Measurements from ENCODE around the gene RTP4. TPM values are rescaled to one million over a fixed set of nuclear protein-coding genes. Genes with fewer than 3 reads are reported as not detected.

The RTP4 gene
- polyA plus RNA-seq, 3 donors, result 1.7 to 6.6 (median 3.3) TPM

GRCh38 chr3:187398955-187399354 is 30.8 kb downstream of the RTP4 start:
- H3K9me3 ChIP-seq (replicated peaks in 1 of 2; ENCODE audit: control insufficient read depth in 1 of 2, insufficient read depth in 1 of 2, low read length in 2 of 2), result no peaks in the 10 kb centered on the region
- no peaks in the 10 kb centered on the region for H3K36me3 ChIP-seq (replicated peaks in 1 of 2; ENCODE audit: control insufficient read depth in 1 of 2, insufficient read depth in 2 of 2, low read length in 2 of 2)
- H3K9me3 Mint-ChIP-seq, result peaks cover 0 to 5% (median 0%) of the 10 kb centered on the region in 7 donors
- intact Hi-C loops (cut with micrococcal nuclease), result no loop called here
- H3K36me3 Mint-ChIP-seq, result no peaks in the 10 kb centered on the region
- H3K9ac ChIP-seq (ENCODE audit: insufficient read depth, low read length, poor library complexity, severe bottlenecking), result no peak overlapping the region
- H3K27ac Mint-ChIP-seq, result no peak overlapping the region
- H3K27ac ChIP-seq (ENCODE audit: low read depth in 1 of 2, low read length in 2 of 2), result no peak overlapping the region
- H3K79me2 ChIP-seq (ENCODE audit: insufficient read depth, low read length), result no peaks in the 10 kb centered on the region
- H3K4me2 ChIP-seq (replicated peaks; ENCODE audit: extremely low read depth, low read length, poor library complexity, severe bottlenecking), result no peak overlapping the region
- H3K4me1 ChIP-seq (ENCODE audit: control insufficient read depth in 1 of 2, insufficient read depth in 2 of 2, low read length in 2 of 2), result no peaks in the 10 kb centered on the region
- no peak for TF ChIP-seq CTCF (IDR thresholded peaks at IDR 0.05)
- peaks cover 0 to 7% (median 5%) of the 10 kb centered on the region in 3 donors for H3K27me3 Mint-ChIP-seq (ENCODE audit: low read depth in 3 of 3)
- no peak overlapping the region for H3K4me3 ChIP-seq (replicated peaks in 1 of 3; ENCODE audit: low read depth in 2 of 3, low read length in 3 of 3)
- no peaks in the 10 kb centered on the region for H4K20me1 ChIP-seq (ENCODE audit: insufficient read depth, low read length)
- DNase-seq, result no peak
- no peak overlapping the region for H3K4me3 Mint-ChIP-seq
- no peak overlapping the region for H2AFZ ChIP-seq (ENCODE audit: insufficient read depth, low read depth, low read length, poor library complexity, severe bottlenecking)
- H3K27me3 ChIP-seq (ENCODE audit: control insufficient read depth in 2 of 2, insufficient read depth in 2 of 2, low read length in 2 of 2), result no peaks in the 10 kb centered on the region
- H3K4me1 Mint-ChIP-seq, result no peaks in the 10 kb centered on the region

- H3K9me3 ChIP-seq (replicated peaks in 1 of 2; ENCODE audit: control insufficient read depth in 1 of 2, insufficient read depth in 1 of 2, low read length in 2 of 2), result no peaks in the 10 kb centered on the region
- H3K9ac ChIP-seq (ENCODE audit: insufficient read depth, low read length, poor library complexity, severe bottlenecking), result no peak overlapping the region
- no peak overlapping the region for H3K4me3 ChIP-seq (replicated peaks in 1 of 3; ENCODE audit: low read depth in 2 of 3, low read length in 3 of 3)
- Mint-ChIP-seq H3K27ac (no peak overlapping the region), H3K27me3 (ENCODE audit: low read depth in 3 of 3) (peaks cover 0 to 3% (median 2%) of the 10 kb centered on the region in 3 donors), H3K9me3 (peaks cover 0 to 5% (median 0%) of the 10 kb centered on the region in 7 donors), H3K4me1 (no peaks in the 10 kb centered on the region), H3K36me3 (no peaks in the 10 kb centered on the region), H3K4me3 (no peak overlapping the region)
- H3K27ac ChIP-seq (ENCODE audit: low read depth in 1 of 2, low read length in 2 of 2), result no peak overlapping the region
- TF ChIP-seq CTCF (IDR thresholded peaks at IDR 0.05), result no peak
- no peak for DNase-seq
- 93% methylated on average over 2 of the region's 3 CpGs for WGBS (ENCODE audit: insufficient coverage)
- H2AFZ ChIP-seq (ENCODE audit: insufficient read depth, low read depth, low read length, poor library complexity, severe bottlenecking), result no peak overlapping the region
- H3K36me3 ChIP-seq (replicated peaks in 1 of 2; ENCODE audit: control insufficient read depth in 1 of 2, insufficient read depth in 2 of 2, low read length in 2 of 2), result no peaks in the 10 kb centered on the region
- H4K20me1 ChIP-seq (ENCODE audit: insufficient read depth, low read length), result no peaks in the 10 kb centered on the region
- H3K27me3 ChIP-seq (ENCODE audit: control insufficient read depth in 2 of 2, insufficient read depth in 2 of 2, low read length in 2 of 2), result no peaks in the 10 kb centered on the region
- no peaks in the 10 kb centered on the region for H3K4me1 ChIP-seq (ENCODE audit: control insufficient read depth in 1 of 2, insufficient read depth in 2 of 2, low read length in 2 of 2)
- H3K79me2 ChIP-seq (ENCODE audit: insufficient read depth, low read length), result no peaks in the 10 kb centered on the region
- no peak overlapping the region for H3K4me2 ChIP-seq (replicated peaks; ENCODE audit: extremely low read depth, low read length, poor library complexity, severe bottlenecking)
- intact Hi-C loops (cut with micrococcal nuclease), result no loop called here
These were observed 32.6 kb downstream of the RTP4 start for GRCh38 chr3:187400756-187401155.

All from CD14-positive monocyte (primary cell).